Measurements from ENCODE around the gene PIM1.
A peak's percentile ranks its signal among the peaks of the same experiment; 100 is the strongest.

The PIM1 gene

DNA sequence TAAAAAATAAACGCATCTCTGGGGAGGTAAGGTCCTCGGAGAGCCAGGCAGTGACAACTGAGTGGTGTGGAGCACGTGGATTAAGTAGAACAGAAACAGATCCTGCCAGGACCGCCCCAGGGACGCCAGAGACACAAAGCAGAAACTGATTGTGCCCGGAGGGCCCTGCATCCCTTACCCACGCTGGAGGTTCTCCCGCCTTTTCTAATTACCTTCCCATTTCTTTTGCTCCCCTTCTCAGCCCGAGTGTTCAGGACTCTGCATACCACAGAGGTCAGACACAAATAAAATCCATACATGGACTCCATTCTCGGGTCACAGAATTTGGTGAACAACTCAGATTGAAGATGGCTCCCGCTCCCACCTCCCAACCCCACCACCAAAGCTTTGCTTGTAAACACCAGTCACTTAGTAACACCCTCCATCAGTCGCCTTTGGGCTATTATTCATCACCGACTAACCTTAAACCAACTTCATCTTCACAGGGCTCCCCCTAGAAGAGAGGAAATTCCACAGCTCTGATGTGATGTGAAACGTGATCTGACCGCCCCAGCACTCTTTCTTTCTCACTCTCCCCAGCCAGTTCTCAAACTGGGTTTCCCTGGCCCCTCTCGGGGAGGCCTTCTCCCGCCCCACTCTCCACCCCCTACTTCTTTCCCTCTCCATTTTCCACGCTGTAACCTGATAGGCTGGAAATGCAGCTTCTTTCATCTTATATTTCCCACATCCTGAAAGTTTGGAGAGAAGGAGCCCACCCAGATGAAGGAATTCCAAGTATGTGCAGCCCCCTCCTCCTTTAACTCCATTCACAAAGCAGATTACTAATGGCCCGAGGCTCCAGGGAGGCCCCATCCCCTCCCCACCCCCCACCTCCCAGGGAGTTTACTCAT, 32.5 kb upstream of the PIM1 start:
- DNase-seq (ENCODE audit: low spot score) = peak; percentile 93

DNA sequence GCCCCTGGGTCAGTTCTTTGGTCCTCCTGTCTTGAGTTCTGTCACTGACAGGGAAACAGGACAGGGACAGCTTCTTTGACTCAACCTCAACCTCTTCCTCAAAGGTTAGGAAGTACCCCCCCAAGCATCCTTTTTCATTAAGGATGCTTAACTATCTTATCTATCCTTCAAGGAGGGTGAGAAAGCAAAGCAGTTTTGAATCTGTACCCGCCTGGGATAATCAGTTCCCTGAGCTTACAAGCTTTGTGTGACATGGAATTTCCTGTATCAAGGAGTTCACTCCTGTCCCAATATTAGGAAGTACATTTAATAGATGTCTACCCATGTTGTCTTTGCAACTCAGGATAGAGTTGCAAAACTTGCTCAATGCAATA, 31.1 kb upstream of the PIM1 start:
- no peak for DNase-seq (ENCODE audit: low spot score)

- DNase-seq (ENCODE audit: low spot score) = no peak
Measured at GRCh38 chr6:37139230-37139962, 30.6 kb upstream of the PIM1 start.

DNA sequence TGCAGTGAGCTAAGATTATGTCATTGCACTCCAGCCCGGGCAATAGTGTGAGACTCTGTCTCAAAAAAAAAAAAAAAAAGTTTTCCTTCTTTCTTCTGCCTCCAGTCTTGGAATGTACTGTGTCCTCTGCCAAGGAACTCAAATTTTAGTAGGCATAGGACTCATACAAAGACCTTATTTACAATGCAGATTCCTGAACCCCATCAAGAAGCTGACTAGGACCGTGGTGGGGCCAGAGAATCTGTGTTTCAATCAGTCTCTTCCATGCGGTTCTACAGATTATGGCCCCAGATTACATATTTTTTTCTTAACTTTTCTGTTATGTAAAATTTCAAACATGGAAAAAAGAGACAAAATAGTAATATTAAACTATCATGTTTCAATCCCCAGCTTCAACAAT, 29.8 kb upstream of the PIM1 start:
- no peak for DNase-seq (ENCODE audit: low spot score)

- no peak for DNase-seq (ENCODE audit: low spot score)
Measured at GRCh38 chr6:37141281-37142049, 28.5 kb upstream of the PIM1 start.

DNA sequence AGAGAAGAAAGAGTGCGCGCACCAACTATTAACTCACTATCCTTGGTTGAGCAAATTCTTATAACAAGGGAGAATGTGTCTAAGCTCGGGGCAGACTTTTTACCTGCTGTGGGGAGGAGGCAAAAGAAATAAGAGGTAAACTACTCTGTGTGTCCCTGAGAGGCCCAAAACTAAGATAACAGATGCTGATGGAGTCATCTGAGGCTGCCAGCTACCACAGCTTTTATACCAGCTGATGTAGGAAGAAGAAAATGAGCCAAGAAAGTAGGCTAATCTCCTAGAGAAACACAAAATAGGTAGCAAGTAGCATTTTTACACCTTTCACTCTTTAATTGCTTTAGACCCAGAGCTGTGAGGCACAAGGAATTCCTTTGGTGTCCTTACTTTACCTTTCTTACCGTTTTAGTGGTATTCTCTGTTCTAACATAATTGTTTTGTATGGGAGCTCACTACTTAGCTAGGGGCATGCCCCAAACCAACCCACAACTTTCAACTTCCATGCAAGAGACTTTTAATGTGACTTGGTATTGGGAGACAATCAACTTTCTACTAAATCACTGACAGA, 27.8 kb upstream of the PIM1 start:
- DNase-seq (ENCODE audit: low spot score) = no peak

GRCh38 chr6:37143585-37143984, 26.4 kb upstream of the PIM1 start:
- no peak for DNase-seq (ENCODE audit: low spot score)

DNA sequence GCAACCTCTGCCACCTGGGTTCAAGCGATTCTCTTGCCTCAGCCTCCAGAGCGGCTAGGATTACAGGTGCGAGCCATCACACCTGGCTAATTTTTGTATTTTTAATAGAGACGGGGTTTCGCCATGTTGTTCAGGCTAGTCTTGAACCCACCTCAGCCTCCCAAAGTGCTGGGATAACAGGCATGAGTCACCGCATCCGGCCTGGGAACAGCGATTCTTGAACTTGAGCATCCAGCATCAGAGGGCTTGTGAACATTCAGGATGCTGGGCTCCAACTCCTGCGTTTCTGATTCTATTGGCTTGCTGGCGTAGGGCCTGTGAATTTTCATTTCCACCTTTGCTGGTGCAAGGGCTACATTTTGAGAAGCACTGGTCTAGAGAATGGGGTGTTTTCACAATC, 24.5 kb upstream of the PIM1 start:
- no peak for DNase-seq (ENCODE audit: low spot score)

DNA sequence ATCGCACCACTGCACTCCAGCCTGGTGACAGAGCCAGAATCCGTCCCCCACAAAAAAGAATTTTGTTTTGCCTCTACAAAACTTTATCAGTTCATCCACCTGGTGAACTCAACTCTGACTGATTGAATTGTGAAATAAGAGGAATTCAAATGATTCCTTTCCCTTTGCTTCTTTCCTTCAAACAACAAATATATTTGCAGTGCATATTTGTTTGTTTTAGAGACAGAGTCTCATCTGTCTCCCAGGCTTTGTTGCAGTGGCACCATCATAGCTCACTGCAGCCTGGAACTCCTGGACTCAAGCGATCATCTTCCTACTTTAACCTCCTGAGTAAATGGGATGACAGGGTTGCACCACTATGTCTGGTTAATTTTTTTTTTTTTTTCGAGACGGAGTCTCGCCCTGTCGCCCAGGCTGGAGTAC, 23.2 kb upstream of the PIM1 start:
- DNase-seq (ENCODE audit: low spot score) = no peak

- DNase-seq (ENCODE audit: low spot score) = no peak
Measured at GRCh38 chr6:37149745-37150144, 20.2 kb upstream of the PIM1 start.

GRCh38 chr6:37150314-37150713, 19.6 kb upstream of the PIM1 start:
- no peak for DNase-seq (ENCODE audit: low spot score)

DNA sequence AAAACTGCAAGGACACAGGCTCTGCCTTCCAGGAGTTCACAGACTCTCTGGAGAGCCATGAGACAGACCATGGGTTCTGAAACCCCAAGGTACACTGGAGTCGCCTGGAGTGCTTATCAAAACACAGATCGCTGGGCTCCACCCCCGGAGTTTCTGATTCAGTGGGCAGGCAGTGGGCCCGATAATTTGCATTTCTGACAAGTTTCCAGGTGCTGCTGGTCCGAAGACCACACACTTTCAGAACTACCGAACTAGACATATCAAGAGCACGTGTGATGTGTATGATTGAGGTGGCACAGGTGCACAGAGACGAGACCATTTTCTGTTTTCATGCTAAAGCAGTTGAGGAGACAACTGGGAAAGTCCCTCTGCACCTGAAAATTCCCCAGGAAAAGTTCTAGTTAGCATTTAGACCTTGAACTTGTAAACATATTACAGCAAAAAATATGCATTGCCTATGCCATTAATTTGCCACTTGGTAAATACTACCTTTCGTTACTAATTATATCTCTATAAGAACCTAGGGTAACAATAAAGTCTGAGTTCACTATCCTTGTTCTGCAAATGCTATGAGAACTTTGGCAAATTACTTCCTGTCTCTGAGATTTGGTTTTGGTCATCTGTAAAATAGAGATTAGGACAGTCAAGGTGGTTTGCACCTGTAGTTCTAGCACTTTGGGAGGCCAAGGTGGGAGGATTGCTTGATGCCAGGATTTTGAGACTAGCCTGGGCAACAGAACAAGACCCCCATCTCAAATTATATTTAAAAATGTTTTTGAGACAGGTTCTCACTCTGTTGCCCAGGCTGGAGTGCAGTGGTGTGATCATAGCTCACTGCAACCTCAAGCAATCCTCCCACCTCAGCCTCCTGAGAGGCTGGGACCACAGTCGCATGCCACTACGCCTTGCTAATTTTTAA, 14.3 kb upstream of the PIM1 start:
- no peak for DNase-seq (ENCODE audit: low spot score)

DNA sequence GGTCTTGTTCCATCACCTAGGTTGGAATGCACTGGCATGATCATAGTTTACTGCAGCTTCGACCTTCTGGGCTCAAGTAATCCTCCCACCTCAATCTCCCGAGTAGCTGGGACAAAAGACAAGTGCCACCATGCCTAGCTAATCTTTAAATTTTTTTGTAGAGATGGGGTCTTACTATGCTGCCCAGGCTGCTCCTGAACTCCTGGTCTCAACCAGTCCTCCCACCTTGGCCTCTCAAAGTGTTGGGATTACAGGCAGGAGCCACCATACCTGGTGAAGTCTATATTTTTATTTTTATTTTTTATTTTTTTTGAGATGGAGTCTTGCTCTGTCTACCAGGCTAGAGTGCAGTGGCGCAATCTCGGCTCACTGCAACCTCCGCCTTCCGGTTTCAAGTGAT, 11.4 kb upstream of the PIM1 start:
- DNase-seq (ENCODE audit: low spot score) = no peak

GRCh38 chr6:37160922-37161778, 8.8 kb upstream of the PIM1 start:
- DNase-seq (ENCODE audit: low spot score) = peak; percentile 57

GRCh38 chr6:37162740-37163139, 7.2 kb upstream of the PIM1 start:
- DNase-seq (ENCODE audit: low spot score) = no peak

- no peak for DNase-seq (ENCODE audit: low spot score)
Measured at GRCh38 chr6:37168163-37168758, 1.7 kb upstream of the PIM1 start.

DNA sequence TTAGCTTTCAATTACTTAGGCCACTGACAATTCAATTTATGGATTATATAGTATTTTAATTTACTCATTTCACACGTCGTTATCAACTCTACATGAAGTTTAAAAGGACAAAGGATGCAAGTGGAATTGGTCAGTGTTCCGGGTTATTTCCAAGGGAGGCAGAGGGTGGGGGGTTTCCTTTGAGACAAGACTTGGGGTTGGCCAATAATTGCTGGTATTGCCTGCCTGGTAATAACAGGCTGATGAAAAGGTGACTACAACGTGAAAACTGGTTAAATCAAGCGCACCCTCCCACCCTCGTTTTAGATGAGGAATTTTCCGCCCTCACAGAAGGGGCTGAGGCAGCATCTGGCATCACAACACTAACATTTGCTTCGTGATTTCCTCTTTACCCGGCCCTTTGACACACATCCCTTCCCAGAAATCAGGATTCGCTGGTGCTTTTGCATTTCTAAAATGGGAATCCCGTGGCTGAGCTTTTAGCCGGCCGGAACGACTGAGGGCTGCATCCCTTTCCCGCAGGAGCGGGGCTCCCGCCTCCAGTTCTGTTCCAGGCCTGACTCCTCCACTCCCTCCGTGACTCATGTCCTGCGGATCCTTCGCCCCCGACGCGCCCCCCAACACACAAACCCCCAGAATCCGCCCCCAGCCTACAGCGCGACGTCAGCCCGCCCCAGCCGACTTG, 999 bp upstream of the PIM1 start:
- peak; percentile 88 for DNase-seq (ENCODE audit: low spot score)

DNA sequence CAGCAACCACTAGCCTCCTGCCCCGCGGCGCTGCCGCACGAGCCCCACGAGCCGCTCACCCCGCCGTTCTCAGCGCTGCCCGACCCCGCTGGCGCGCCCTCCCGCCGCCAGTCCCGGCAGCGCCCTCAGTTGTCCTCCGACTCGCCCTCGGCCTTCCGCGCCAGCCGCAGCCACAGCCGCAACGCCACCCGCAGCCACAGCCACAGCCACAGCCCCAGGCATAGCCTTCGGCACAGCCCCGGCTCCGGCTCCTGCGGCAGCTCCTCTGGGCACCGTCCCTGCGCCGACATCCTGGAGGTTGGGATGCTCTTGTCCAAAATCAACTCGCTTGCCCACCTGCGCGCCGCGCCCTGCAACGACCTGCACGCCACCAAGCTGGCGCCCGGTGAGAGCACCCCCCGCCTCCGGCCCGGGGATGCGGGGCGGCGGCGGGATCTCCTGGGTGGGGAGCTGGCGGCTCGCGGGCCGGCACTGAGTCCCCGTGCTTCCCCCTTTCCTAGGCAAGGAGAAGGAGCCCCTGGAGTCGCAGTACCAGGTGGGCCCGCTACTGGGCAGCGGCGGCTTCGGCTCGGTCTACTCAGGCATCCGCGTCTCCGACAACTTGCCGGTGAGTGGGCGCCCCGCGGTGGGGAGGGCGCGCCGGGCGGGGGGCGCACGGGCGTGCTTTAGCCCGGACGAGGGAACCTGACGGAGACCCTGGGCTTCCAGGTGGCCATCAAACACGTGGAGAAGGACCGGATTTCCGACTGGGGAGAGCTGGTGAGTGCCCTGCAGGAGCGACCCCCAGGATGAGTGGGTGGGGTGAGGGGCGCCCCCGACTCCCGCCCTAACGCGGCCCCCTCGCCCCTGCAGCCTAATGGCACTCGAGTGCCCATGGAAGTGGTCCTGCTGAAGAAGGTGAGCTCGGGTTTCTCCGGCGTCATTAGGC, 585 bp downstream of the PIM1 start:
- peak; percentile 63 for DNase-seq (ENCODE audit: low spot score)

Data from hepatic stellate cell (primary cell).